Parietal lobe (tissue), 1 donor: ENCODE results near the gene SCP2D1. TPM values are rescaled to one million over a fixed set of nuclear protein-coding genes. Genes with fewer than 3 reads are reported as not detected.

ENCODE experiments used
- total RNA-seq: library from RNA; depleted of rRNA; stranded (reverse); fragments of >200 nt; gene quantifications from one replicate; pipeline ENCODE4 v1.2.3, GENCODE V29; 2014

Gene SCP2D1
- not detected for total RNA-seq

GRCh38 chr20:18813483-18813882, at the start of gene SCP2D1:
Gene SCP2D1, plus strand, starts transcription at chr20:18813783. Its CDS starts 33 bp downstream, at chr20:18813816.

Other genes with a start within 250 kb of the SCP2D1 start
- gene SMIM26, start 246.4 kb upstream of the SCP2D1 start, total RNA-seq = 47.3 TPM
- 87.6 TPM for gene DTD1, start 225.7 kb upstream of the SCP2D1 start, total RNA-seq